ENCODE data around the gene SPP2.

The SPP2 gene

DNA sequence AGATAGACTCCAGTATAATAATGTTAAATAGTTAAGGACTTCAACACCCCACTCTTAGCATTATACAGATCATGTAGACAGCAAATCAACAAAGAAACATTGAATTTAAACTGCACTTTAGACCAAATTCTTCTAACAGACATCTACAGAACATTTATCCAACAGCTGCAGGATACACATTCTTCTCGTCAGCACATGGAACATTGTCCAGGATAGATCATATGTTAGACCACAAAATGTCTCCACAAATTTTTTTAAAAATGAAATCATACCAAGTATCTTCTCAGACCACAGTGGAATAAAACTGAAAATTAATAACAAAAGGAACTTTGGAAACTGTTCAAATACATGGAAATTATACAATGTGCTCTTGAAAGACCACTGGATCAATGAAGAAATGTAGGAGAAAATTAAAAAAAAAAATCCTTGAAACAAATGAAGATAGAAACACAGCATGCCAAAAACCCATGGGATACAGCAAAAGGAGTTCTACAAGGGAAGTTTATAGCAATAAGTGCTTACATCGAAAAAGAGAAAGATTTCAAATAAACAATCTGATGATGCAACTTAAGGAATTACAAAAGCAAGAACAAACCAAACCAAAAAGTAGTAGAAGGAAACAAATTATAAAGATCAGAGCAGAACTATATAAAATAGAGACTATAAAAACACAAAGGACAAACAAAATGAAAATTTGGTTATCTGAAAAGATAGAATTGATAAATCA lies 12.3 kb upstream of the SPP2 start:
- DNase-seq (ENCODE audit: low read depth in 2 of 2) = no peak

DNA sequence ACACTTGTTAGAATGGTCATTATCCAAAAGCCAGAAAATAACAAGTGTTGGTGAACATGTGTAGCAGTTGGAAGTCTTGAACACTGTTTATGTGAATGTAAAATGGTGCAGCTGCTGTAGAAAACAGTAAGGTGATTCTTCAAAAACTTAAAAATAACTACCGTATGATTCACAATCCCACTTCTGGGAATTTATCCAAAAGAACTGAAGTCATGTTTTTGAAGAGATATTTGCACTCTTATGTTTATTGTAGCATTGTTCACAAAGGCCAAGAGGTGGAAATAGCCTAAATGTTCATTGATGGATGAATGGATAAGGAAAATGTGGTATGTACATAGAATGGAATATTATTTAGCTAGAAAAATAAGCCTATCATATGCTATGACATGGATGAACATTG lies 6.3 kb upstream of the SPP2 start:
- no peak for DNase-seq (ENCODE audit: low read depth in 2 of 2)

DNA sequence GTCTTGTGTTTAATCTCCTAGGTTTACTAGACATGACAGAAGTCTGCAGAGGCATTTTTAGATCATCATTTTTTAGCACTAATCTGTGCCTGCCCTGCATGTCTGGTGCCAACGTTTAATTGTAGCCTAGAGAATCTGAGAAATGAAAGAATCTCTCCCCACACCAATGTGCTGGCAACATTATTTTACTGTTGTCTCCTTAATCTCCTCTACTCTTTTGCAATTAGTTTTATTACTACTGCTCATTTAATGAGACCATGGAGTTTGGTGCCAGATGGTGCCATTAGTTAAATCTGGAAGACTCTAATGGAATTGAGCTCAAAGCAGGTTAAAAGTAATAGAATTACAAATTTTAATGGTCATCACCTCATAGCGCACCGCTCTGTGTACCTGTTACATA lies 4.0 kb upstream of the SPP2 start:
- no peak for DNase-seq (ENCODE audit: low read depth in 2 of 2)

DNA sequence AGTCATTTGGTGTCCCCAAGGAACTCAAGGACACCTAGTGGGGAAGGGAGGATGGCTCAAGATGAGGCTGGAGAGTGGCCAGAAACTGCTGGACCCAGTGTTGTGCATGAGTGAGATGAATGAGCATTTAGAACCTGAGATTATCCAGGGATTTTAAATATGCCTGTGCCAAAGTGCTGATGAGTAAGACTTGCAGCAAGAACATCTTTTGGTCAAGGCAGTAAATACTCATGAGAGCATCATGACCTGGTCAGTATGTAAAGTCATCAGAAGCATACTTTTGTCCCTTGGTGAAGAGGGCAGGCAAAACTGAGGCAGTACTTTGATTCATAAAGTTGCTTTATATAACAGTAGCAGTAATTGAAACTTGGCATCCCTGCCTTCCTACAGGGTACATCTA lies 3.1 kb upstream of the SPP2 start:
- DNase-seq (ENCODE audit: low read depth in 2 of 2) = no peak

DNA sequence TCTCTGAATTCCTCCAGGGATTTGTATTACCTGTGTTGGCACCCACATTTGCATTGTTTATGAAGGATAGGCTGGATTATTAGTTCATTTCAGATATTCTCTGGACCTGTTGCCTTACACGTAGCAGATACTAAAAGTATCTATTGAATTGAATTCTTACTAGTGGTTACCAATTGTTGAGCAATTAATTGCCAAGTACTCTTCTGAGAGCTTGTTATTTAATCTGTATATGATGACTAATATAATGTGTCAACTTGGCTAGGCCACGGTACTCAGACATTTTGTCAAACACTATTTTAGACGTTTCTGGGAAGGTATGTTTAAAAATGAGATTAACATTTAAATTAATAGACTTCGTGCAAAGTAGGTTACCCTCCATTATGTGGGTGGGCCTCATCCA lies 2.5 kb upstream of the SPP2 start:
- DNase-seq (ENCODE audit: low read depth in 2 of 2) = no peak

DNA sequence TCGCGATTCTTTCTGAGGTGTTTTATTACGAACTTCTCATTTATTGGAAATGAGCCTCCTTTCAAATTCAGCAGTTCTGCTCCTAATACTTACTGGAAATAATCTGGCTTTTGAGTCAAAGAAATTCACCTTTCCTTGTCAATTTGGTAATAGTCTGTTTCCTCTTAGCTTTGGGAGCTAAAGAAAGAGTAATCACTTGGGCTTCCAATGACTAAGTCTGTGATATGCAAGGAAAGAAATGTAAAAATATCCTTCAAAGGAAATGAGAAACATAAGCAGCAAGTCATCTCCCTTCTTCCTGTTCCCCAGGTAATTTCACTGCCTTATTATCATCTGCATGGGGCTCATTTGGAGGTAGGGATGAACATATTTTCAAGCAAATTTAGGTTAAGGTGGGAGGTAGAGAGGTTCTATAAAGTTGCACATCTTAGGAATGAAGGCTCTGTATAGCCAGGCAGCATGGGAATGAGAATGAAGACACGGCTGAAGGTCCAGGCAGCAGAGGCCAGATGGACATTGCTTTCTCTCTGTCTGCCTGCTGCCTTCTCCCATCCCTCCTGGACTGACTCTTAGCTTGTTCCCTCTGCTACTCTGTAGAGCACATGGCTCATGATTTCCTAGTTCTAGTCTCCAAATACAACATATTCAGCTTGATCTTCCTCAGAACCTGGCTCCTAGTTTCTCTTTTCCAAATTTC lies 1.0 kb downstream of the SPP2 start:
- no peak for DNase-seq (ENCODE audit: low read depth in 2 of 2)

DNA sequence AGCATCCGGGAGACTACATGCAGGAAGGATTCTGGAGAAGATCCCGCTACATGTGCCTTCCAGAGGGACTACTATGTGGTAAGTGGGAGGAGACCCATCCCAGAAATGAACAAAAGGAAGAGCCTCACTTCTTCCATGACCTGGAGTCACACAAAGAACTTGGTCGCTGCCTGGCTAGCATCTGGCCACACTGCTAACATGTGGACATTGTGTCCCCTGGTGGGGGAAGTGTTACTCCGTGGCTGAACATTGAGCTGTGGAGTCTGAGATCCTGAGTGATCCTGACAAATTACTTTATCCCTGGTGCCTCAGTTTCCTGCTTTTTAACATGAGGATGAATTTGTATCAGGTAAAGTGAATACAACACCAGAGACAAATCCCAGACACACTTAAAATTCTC lies 8.4 kb downstream of the SPP2 start:
- DNase-seq (ENCODE audit: low read depth in 2 of 2) = no peak

DNA sequence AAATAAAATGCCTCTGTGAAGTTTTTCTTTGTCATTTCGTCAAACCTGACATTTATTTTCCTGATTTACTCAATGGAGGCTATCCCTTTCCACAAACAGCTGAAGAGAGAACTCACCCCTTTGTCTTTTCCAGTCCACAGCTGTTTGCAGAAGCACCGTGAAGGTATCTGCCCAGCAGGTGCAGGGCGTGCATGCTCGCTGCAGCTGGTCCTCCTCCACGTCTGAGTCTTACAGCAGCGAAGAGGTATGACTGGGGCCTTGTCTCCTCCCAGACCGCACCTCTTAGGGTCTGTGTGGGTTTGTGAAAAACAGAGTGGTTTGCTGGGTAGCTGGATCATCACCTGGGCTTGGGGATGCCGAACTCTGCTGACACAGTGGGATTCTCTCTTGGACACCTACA lies 9.7 kb downstream of the SPP2 start:
- no peak for DNase-seq (ENCODE audit: low read depth in 2 of 2)

DNA sequence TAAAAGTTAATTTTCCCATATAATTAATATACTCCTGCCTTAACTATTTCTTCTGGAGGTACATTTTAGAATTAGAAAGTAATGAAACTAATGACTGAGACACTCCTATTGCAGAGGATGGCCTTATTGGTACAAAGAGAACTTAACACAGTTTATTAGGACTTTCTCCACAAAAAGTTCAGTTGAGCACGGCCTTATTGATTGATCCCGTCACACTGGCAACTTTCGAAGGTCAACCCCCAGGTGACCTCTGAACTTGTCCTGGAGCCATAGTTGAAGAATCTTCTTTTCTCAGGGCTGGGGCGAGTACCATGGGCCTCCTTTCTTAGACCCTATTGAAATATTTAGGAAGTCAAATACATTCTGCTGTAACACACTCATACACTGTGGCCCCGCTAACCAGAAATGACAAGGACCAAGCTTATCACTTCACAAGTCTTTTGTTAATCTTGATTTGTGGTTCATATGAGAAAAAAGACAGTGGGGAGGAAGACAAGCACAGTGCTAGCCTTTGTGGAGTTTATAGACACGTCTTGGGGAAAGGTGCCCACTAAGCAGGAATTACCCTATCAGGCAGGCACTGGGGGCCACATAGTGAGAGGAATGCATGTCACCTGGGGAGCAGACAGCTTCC lies 11.2 kb downstream of the SPP2 start:
- DNase-seq (ENCODE audit: low read depth in 2 of 2) = no peak

DNA sequence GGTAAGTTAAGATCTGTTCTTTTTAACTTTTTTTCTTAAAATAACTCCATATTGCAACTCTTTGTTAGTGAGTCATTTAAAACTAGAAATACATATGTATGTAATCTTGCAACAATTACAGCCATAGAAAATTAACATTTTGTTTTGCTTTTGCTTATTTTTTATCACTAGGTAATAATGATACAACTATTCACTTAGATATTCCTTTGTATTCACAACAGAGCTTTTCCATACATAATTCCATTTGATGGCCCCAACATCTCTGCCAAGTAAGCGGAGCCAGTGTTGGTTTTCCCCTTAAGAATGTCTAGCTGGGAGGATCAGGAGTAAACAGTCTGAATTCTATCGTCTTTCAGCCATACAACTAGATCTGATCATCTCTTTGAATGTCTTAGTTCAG lies 16.1 kb downstream of the SPP2 start:
- DNase-seq (ENCODE audit: low read depth in 2 of 2) = no peak

DNA sequence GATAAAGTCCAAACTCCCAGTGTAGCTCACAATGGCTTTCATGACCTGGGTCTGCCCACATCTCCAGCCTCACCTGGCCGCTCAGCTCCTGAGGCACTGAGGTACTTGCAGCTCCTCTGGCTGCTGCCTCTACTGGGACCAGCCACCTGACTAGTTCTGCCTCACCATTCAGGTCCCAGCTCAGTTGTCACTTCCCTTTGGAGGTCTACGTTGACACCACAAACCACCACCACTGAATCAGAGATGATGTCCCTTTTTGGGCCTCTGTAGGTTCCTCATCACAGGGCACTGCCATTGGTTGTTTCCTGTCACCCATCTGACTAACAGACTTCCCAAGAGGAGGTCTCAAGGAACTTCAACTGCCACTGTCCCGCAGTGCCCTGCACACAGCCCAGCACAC lies 21.2 kb downstream of the SPP2 start:
- peak in 1 of 2 donors; percentile 22 for DNase-seq (ENCODE audit: low read depth in 2 of 2)

DNA sequence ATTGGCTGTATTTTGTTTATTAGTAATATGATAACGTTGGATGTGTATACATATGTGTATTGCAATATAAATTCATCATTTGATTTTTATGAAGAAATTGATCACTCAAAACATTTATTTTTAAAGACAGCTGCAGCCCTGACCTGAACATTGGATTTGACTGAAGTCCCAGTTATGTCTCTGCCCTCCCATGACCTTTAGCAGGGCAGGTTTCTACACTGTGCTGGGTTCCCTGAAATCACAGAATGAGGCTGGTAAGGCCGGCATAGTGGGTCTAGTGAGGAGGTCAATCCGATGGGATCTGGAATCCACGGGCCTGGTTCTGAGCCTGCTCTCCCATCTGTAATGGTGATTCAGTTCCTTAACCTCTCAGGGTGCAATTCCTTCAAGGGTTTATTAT lies 22.0 kb downstream of the SPP2 start:
- DNase-seq (ENCODE audit: low read depth in 2 of 2) = no peak

DNA sequence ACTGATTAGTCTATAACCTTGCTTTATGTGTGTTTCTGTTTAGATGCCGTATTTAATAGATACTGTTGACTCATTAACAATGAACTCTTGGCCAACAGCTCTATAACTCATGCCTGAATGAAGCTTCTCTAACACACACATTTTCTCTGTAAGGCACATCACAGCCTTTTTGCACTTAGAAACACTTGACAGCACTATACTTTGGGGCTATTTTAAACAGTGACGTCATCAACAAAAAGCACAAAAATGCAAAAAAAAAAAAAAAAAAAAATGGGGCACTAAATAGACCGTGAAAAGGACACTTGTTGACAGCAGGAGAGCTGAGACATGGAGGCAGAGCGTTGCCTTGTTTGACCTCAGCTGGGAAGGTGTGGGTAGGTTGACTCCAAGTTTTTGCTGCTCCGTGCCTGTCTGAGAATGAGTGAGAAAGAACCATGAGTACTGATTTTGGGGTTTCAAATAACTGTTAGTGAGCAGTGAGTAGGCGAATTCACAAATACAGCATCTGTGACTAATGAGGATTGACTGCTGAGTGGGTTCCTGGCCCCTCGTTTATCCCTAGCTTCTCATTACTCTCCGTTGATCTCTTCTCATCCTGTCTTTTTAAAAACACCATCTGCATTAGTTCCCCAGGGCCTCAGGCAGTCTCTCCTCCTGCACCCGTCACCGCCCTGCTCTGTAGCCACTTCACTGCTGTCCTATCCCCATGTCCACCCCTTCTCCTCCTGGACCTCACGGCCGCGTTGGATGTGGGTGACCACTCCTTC lies 24.4 kb downstream of the SPP2 start:
- no peak for DNase-seq (ENCODE audit: low read depth in 2 of 2)

DNA sequence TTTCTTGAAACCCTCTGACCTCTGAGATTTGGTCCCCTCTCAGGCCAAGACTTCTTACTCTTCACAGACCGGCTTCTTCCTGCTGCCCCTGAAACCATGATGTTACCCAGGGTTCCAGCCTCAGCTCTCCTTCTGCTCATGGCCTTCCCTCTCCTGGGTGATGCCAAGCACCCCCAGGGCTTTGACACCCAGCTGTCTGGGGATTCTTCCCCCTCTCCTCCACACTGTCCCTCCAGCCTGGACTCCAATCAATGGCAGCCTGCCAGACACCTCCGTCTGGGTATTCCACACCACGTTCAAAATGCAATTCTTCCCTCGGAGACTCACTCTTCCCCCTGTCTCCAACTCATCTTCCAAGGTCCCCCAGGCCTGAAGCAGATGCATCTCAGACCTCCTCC lies 25.0 kb downstream of the SPP2 start:
- DNase-seq (ENCODE audit: low read depth in 2 of 2) = no peak

DNA sequence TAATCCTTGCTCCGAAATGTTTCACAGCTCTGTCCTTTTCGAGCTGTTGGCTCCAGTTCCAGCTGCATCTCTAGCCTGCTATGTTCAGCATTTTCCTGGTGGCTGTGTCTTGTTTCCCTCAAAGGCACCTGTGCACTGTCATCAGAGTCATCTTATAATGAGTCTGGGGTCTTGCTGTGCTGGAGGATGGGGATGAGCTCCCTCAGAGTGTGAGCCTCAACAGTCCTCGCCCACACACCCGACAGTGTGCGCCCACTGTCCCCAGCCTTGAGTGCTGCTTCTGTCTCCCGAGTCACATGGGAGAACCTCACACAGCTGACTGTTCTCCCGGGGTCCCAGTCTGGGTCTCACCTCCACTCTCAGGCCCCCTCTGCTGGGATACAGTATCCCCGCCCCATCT lies 25.4 kb downstream of the SPP2 start:
- DNase-seq (ENCODE audit: low read depth in 2 of 2) = no peak

DNA sequence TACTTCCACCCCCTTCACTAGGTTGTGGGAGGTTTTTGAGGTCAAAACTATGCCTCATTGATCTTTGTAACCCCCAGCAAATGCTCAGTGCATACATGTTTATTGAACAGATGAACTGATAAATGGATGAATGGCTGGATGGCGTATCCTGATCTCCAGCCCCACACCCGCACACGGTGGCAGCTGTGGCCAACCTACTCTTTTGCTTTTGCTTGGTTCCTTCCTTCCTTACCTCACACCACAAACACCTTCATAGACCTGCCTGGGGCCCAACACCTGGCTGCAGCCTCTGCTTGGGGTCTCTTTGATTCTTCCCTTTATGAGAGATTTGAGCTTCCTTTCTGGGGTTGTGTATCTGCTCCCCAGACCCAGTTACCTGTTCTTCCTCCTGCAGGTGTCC lies 25.9 kb downstream of the SPP2 start:
- DNase-seq (ENCODE audit: low read depth in 2 of 2) = no peak

DNA sequence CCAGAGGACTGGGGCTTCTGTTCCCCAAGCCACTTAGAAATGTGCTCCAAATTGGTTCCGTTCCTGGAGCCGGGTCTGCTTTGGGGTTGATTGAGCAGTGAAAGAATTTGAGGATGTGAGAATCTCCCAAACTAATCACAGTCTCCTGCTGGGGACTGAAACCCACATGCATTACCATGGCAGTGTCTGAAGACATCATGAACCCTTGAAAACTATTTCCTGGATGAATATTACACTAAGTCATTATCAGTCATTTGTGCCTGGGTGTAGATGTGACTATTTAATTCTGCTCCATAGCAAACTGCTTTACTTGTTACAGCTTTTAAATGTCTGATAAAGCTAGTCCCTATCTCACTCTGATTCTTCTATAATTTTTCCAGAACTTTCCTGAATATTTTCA lies 27.6 kb downstream of the SPP2 start:
- no peak for DNase-seq (ENCODE audit: low read depth in 2 of 2)

DNA sequence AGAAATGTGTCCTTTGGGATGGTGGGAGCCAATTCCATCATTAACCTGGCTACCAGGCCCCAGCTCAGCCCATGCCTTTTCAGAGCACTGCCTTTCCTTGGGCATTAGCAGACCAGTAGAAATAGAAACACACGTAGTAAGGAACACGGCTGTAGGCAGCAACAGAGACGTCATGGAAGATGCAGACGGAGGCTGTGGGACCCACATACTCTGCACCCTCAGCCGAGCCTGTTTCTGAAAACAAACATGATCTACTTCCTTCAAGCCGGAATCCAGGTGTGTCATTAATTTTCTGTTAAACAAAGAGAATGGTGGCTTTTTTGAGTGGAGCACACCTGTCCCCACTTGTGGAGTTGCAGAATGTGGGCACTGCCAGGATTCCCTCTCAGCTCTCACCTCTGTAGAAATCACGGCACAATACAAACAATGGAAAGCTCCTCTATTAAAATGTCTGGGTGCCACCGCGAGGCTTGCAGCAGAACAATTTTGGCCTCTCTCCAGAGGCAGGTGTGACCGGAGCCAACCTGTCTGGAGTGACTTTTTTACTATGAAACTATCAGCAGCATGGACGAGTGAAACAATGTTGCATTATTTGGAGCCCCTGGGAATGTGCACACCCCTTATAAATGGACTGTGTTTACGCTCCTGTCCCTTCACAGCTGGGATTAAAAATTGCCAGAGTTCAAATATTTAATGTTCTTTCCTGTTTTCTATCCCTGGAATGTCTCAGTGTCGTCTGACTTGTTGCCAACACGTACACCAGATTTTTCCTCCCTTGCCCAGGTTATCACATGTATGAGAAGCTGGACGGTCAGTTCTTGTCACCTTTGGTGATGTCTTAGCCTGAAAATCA lies 31.7 kb downstream of the SPP2 start:
- no peak for DNase-seq (ENCODE audit: low read depth in 2 of 2)

DNA sequence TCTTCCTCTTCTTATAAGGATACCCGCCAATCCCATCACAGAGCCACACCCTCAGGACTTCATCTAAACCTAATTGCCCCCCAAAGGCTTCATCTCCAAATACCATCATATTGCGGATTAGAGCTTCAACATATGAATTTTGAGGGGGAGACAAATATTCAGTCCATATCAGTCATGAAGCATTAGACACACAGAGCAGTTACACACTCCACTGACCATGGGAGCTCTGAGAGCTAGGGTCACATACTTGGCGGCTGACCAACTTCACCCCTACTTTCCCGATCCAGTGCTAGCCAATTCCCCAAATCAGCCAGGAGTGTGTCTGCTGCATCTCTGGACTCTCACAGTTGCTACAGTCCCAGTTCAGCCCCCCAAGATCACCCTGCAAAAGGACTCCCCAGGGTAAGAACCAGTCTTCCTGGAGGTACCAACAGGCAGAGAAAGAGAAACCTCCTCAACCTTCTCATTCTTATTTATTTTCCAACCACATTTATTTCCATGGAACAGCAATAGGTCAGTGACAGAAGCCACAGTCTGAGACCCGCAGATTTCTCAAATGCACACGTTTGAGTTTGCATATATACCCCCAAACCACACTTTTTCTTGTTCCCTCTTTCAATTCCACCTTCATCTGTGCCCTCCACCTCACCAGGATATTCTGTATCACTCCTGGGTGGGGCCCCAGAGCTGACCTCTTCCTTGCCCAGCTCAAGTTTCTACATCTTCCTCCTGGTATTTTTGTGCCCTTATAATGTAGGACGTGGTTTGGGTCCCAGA lies 33.3 kb downstream of the SPP2 start:
- no peak for DNase-seq (ENCODE audit: low read depth in 2 of 2)

DNA sequence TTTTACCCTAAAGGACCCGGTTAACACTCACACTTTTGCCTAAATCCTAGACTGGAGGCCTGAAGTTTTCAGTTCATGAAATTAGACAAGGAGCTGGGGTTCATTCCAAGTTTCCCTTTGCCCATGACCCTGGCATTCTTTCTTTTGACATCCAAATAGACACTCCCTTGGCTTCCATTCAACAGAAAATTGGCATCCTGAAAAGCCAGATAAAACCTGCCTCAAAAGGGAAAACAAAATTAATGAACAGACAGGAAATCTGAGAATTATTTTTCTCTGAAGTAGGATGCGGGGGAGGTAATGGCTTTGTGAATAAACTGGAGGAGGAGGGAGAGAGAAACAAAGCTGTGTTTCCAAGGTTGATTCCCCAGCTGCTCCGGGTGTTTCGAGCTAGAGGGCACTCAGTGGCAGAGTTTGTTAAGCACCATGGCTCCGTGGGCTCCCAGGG lies 41.0 kb downstream of the SPP2 start:
- DNase-seq (ENCODE audit: low read depth in 2 of 2) = no peak

DNA sequence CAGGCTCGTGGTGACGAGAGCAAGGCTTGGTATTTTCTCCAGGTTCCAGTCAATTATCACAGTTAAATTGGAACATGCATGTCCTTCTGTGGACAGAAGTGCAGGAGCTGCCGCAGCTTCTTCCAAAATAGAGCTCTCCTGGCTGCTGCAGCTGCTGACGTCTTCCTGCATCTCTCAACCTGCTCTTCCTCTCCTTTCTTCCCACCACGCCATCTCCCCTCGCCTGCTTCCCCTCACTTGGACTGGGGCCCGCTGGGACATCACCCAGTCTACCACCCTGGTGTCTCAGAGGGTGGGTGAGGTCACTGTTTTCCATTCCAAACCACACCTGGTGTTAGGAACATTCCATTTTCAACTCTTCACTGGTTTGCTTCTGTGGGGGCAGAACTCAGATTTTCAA lies 41.4 kb downstream of the SPP2 start:
- no peak for DNase-seq (ENCODE audit: low read depth in 2 of 2)

All from stimulated activated CD8-positive, alpha-beta memory T cell treated with anti-CD3 and anti-CD28 coated beads, Interleukin-2, amount 100 ng/mL, for 1 hour (primary cell).